Umbilical cord (tissue), 2 donors: ENCODE data around the gene AQP11. TPM values are rescaled to one million over a fixed set of nuclear protein-coding genes. Genes with fewer than 3 reads are reported as not detected.

Experiments
- DNase-seq: peaks from one replicate; pipeline ENCODE4 v3.0.0-alpha.2; 2015; ENCODE audit warnings: low spot score
- total RNA-seq: library from RNA; depleted of rRNA; stranded (reverse); fragments of >200 nt; gene quantifications from one replicate; pipeline ENCODE4 v1.2.3, GENCODE V29; 2014; ENCODE audit warnings: low replicate concordance; ENCODE audit not compliant: insufficient read depth

AQP11 gene
- total RNA-seq, 1 donor from 2014 or later = 4.1 TPM

GRCh38 chr11:77592727-77593126 lies 3.0 kb downstream of the AQP11 start:
- no peak for DNase-seq

GRCh38 chr11:77593883-77594282 lies 4.1 kb downstream of the AQP11 start:
- DNase-seq = no peak

- DNase-seq = no peak
Observed at GRCh38 chr11:77596626-77597025, 6.9 kb downstream of the AQP11 start.

- DNase-seq = no peak
Observed at GRCh38 chr11:77598195-77598594, 8.4 kb downstream of the AQP11 start.

GRCh38 chr11:77602381-77603088 lies 12.8 kb downstream of the AQP11 start:
- DNase-seq = peak; percentile 15

GRCh38 chr11:77604281-77604680 lies 14.5 kb downstream of the AQP11 start:
- no peak for DNase-seq

GRCh38 chr11:77609234-77609633 lies 19.5 kb downstream of the AQP11 start:
- no peak for DNase-seq

- peak; percentile 15 for DNase-seq
Observed at GRCh38 chr11:77611921-77612320, 22.2 kb downstream of the AQP11 start.

GRCh38 chr11:77617892-77618291 lies 28.1 kb downstream of the AQP11 start:
- DNase-seq = no peak

- DNase-seq = peak; percentile 44
Observed at GRCh38 chr11:77619576-77620198, 29.9 kb downstream of the AQP11 start.

GRCh38 chr11:77630157-77630710 lies 40.5 kb downstream of the AQP11 start:
- no peak for DNase-seq

- DNase-seq = peak; percentile 95
Observed at GRCh38 chr11:77633926-77634325, 44.2 kb downstream of the AQP11 start.

GRCh38 chr11:77636731-77637344 lies 47.1 kb downstream of the AQP11 start:
- DNase-seq = no peak

GRCh38 chr11:77637345-77638165 lies 47.8 kb downstream of the AQP11 start, which contains the start of gene CLNS1A:
Gene CLNS1A, minus strand, starts transcription at chr11:77637794. Its CDS starts 80 bp downstream, at chr11:77637714.
- peak; percentile 95 for DNase-seq

- no peak for DNase-seq
Observed at GRCh38 chr11:77642228-77642627, 52.5 kb downstream of the AQP11 start.

- DNase-seq = no peak
Observed at GRCh38 chr11:77644887-77645286, 55.1 kb downstream of the AQP11 start.

GRCh38 chr11:77647654-77648305 lies 58.0 kb downstream of the AQP11 start:
- no peak for DNase-seq

- DNase-seq = no peak
Observed at GRCh38 chr11:77650123-77650522, 60.4 kb downstream of the AQP11 start.

- no peak for DNase-seq
Observed at GRCh38 chr11:77654770-77655434, 65.1 kb downstream of the AQP11 start.

- DNase-seq = no peak
Observed at GRCh38 chr11:77656362-77656761, 66.6 kb downstream of the AQP11 start.
